Measurements from ENCODE around the gene PCK1.

GRCh38 chr20:57517904-57518303, 43.0 kb upstream of the PCK1 start:
- TF ChIP-seq CTCF (IDR thresholded peaks at IDR 0.05), result no peak
- no peak for TF ChIP-seq POLR2A (IDR thresholded peaks at IDR 0.05)
- TF ChIP-seq POLR2AphosphoS5 (IDR thresholded peaks at IDR 0.05), result no peak
- TF ChIP-seq EP300 (IDR thresholded peaks at IDR 0.05), result no peak

Measured in suprapubic skin (tissue), 4 donors.